HepG2 (cell line): ENCODE results near the gene SLC22A9. TPM values are rescaled to one million over a fixed set of nuclear protein-coding genes. Genes with fewer than 3 reads are reported as not detected.
A peak's percentile ranks its signal among the peaks of the same experiment; 100 is the strongest.

Source experiments
- ATAC-seq: fragments of 200-7000 bp; cut with Tn5 transposase; 3 replicates; pipeline ENCODE4 v1.9.1; 2020; ENCODE audit warnings: mild to moderate bottlenecking, moderate library complexity
- BruUV-seq: library from RNA; stranded (reverse); fragments of 400-500 nt; replicated peaks from 2 replicates; lab custom pipeline; 2021; lab: Mats Ljungman, UMichigan
- CTCF ChIA-PET: fragments of 300-600 bp; formaldehyde crosslinking; extraction: SDS; loops from one replicate; lab custom pipeline; 2021; ENCODE audit warnings: low total read pairs, inconsistent platforms, low intra/inter-chr PET ratio; lab: Yijun Ruan, JAX
- POLR2A ChIA-PET: fragments of 350-600 bp; sonication (Branson Sonifier 250); formaldehyde crosslinking; loops from one replicate; lab custom pipeline; 2020; ENCODE audit warnings: antibody characterized with exemption, inconsistent platforms; lab: Yijun Ruan, JAX
- DNase-seq: peaks from one replicate; pipeline ENCODE4 v3.0.0-alpha.2; 2015; ENCODE audit warnings: low spot score
- FAIRE-seq: peaks from 3 replicates; lab custom pipeline; 2011; peaks lifted over from hg19 to GRCh38; lab: Jason Lieb, UNC
- H2AFZ ChIP-seq: one replicate; pipeline ENCODE4 v1.6.1; 2011; ENCODE audit warnings: low read length, inconsistent platforms
- H3K27ac ChIP-seq: fragments of 300-600 bp; 3 replicates; pipeline ENCODE4 v1.8.0; 2011; ENCODE audit warnings: mixed run types, mild to moderate bottlenecking, mixed read lengths, low read length, inconsistent platforms; ENCODE audit not compliant: insufficient read depth; ENCODE audit errors: extremely low read length
- H3K27me3 ChIP-seq, 2 experiments: fragments of 200-600 bp in 1 of 2; 2 replicates in 1 of 2; 3 replicates in 1 of 2; pipeline versions ENCODE4 v1.6.0 to v1.8.0; 2011; ENCODE audit warnings: low read length in 2 of 2, mild to moderate bottlenecking in 2 of 2, moderate library complexity in 2 of 2, inconsistent platforms in 1 of 2; ENCODE audit not compliant: insufficient read depth in 2 of 2, control insufficient read depth in 1 of 2
- H3K36me3 ChIP-seq, 2 experiments: fragments of 200-600 bp in 1 of 2; replicated peaks in 1 of 2; 2 replicates in 1 of 2; 3 replicates in 1 of 2; pipeline versions ENCODE4 v1.5.1 to v1.8.0; 2011; ENCODE audit warnings: low read length in 2 of 2, inconsistent platforms in 1 of 2; ENCODE audit not compliant: insufficient read depth in 2 of 2, control insufficient read depth in 1 of 2
- H3K4me1 ChIP-seq: 2 replicates; pipeline ENCODE4 v1.5.1; 2012; ENCODE audit warnings: low read length, inconsistent platforms; ENCODE audit not compliant: insufficient read depth
- H3K4me2 ChIP-seq: 2 replicates; pipeline ENCODE4 v1.6.0; 2011; ENCODE audit warnings: low read depth, low read length, inconsistent platforms
- H3K4me3 ChIP-seq, 3 experiments: fragments of 200-600 bp in 1 of 3; sonication (generic), shearing (Covaris generic) in 1 of 3; replicated peaks in 1 of 3; 2 replicates each; pipeline ENCODE4 v1.5.1; 2011 to 2016; ENCODE audit warnings: low read length in 3 of 3, inconsistent platforms in 2 of 3, low read depth in 2 of 3, mild to moderate bottlenecking in 2 of 3, control low read depth in 1 of 3, mixed read lengths in 1 of 3; ENCODE audit not compliant: insufficient read depth in 1 of 3
- H3K79me2 ChIP-seq: one replicate; pipeline ENCODE4 v1.6.1; 2011; ENCODE audit warnings: low read length, inconsistent platforms; ENCODE audit not compliant: insufficient read depth
- H3K9ac ChIP-seq: 2 replicates; pipeline ENCODE4 v1.6.0; 2011; ENCODE audit warnings: mild to moderate bottlenecking, low read depth, low read length, inconsistent platforms; ENCODE audit not compliant: insufficient read depth
- H3K9me3 ChIP-seq: 2 replicates; pipeline ENCODE4 v1.5.1; 2012; ENCODE audit warnings: mild to moderate bottlenecking, low read length
- H4K20me1 ChIP-seq: 2 replicates; pipeline ENCODE4 v1.6.0; 2011; ENCODE audit warnings: inconsistent platforms, mild to moderate bottlenecking, low read length, moderate library complexity; ENCODE audit not compliant: insufficient read depth
- ATF7 ChIP-seq, 2 experiments: fragments of 450-650 bp in 1 of 2; sonication (generic) in 1 of 2; formaldehyde crosslinking in 1 of 2; IDR thresholded peaks; 2 replicates each; pipeline versions ENCODE4 v1.4.0 to v1.6.1; 2016 to 2020; ENCODE audit warnings: antibody characterized with exemption in 1 of 2, mild to moderate bottlenecking in 1 of 2, missing genetic modification reagents in 1 of 2
- EP300 ChIP-seq, 3 experiments: sonication (generic) in 1 of 3; formaldehyde crosslinking in 1 of 3; IDR thresholded peaks; 2 replicates each; pipeline versions ENCODE4 v1.5.1 to v1.6.1; 2011 to 2020; ENCODE audit warnings: low read depth in 2 of 3, low read length in 2 of 3, borderline replicate concordance in 1 of 3, improper control_type of control experiment in 1 of 3, mild to moderate bottlenecking in 1 of 3, missing genetic modification reagents in 1 of 3, moderate library complexity in 1 of 3
- GABPA ChIP-seq, 2 experiments: IDR thresholded peaks; 2 replicates each; pipeline ENCODE4 v1.6.1; 2011 to 2016; ENCODE audit warnings: low read depth in 2 of 2, low read length in 1 of 2, missing biosample characterization in 1 of 2, missing genetic modification characterization in 1 of 2
- IRF2 ChIP-seq: IDR thresholded peaks from 2 replicates; pipeline ENCODE4 v1.6.1; 2018; ENCODE audit warnings: missing genetic modification reagents, missing compliant biosample characterization
- JARID2 ChIP-seq: sonication (generic); formaldehyde crosslinking; IDR thresholded peaks from 2 replicates; pipeline ENCODE4 v1.8.1; 2023; ENCODE audit warnings: missing genetic modification reagents, inconsistent platforms; ENCODE audit not compliant: insufficient replicate concordance
- NR0B2 ChIP-seq: sonication (generic); formaldehyde crosslinking; IDR thresholded peaks from 2 replicates; pipeline ENCODE4 v1.4.0; 2020; ENCODE audit warnings: mild to moderate bottlenecking, missing genetic modification reagents
- PRDM10 ChIP-seq: sonication (generic); formaldehyde crosslinking; IDR thresholded peaks from 2 replicates; pipeline ENCODE4 v1.4.0; 2020; ENCODE audit warnings: low read depth, missing genetic modification reagents
- SIN3A ChIP-seq: IDR thresholded peaks from 2 replicates; pipeline ENCODE4 v1.6.1; 2011; ENCODE audit warnings: low read depth, mild to moderate bottlenecking, control low read depth, low read length, borderline replicate concordance
- TRIM22 ChIP-seq: fragments of 450-650 bp; IDR thresholded peaks from 2 replicates; pipeline ENCODE4 v1.6.1; 2017
- ZFX ChIP-seq: sonication (generic); formaldehyde crosslinking; IDR thresholded peaks from 2 replicates; pipeline ENCODE4 v1.4.0; 2020; ENCODE audit warnings: mild to moderate bottlenecking, low read depth, missing genetic modification reagents, moderate library complexity
- ZMYM2 ChIP-seq: sonication (generic); formaldehyde crosslinking; IDR thresholded peaks from 2 replicates; pipeline ENCODE4 v1.8.0; 2022; ENCODE audit warnings: mild to moderate bottlenecking, missing genetic modification reagents
- ZNF276 ChIP-seq: sonication (generic); formaldehyde crosslinking; IDR thresholded peaks from 2 replicates; pipeline ENCODE4 v1.4.0; 2020; ENCODE audit warnings: mild to moderate bottlenecking, low read depth, missing genetic modification reagents
- ZNF614 ChIP-seq: IDR thresholded peaks from 2 replicates; pipeline ENCODE4 v1.6.1; 2018; ENCODE audit warnings: missing biosample characterization, missing genetic modification reagents, inconsistent platforms, borderline replicate concordance
- ZNF672 ChIP-seq: sonication (generic); formaldehyde crosslinking; IDR thresholded peaks from 2 replicates; pipeline ENCODE4 v1.8.1; 2022; ENCODE audit warnings: missing genetic modification reagents
- ZNF782 ChIP-seq: sonication (generic); formaldehyde crosslinking; IDR thresholded peaks from 2 replicates; pipeline ENCODE4 v1.4.0; 2020; ENCODE audit warnings: missing genetic modification reagents, mild to moderate bottlenecking, borderline replicate concordance
- WGBS: methylation state at CpG from one replicate; pipeline ENCODE4 v1.1.6; 2017; ENCODE audit warnings: low lambda C conversion rate; 5-methylcytosine and 5-hydroxymethylcytosine counted together
- in situ Hi-C: cut with HindIII; loops from 2 replicates; pipeline ENCODE4 v1.10.0; 2017; ENCODE audit warnings: low pct_unique_long_range_greater_than_20kb; ENCODE audit not compliant: extremely low pct_ligation_motif_present
- intact Hi-C: fragments of 100-400 bp; cut with micrococcal nuclease; formaldehyde crosslinking; loops from one replicate; pipeline ENCODE4 v1.10.0; 2022; ENCODE audit not compliant: unreplicated experiment
- polyA plus RNA-seq, 8 experiments: library from polyadenylated mRNA; depleted of rRNA in 3 of 8; stranded (reverse) in 7 of 8; unstranded in 1 of 8; fragments of >200 nt; fragmentation: Illumina TruSeq in 4 of 8; extraction: Trizol in 4 of 8; gene quantifications; 2 replicates each; pipeline versions ENCODE4 v1.2.1 to v1.2.3, GENCODE V29; 2011 to 2016; ENCODE audit warnings: low read depth in 4 of 8, missing spikeins in 1 of 8, mixed read lengths in 1 of 8; ENCODE audit not compliant: insufficient read depth in 1 of 8
- total RNA-seq, 5 experiments: library from RNA; depleted of rRNA; stranded (reverse); fragments of >200 nt; fragmentation: Illumina TruSeq; extraction: Trizol; gene quantifications; 2 replicates each; pipeline ENCODE4 v1.2.3, GENCODE V29; 2016; ENCODE audit warnings: low read depth in 1 of 5

Gene SLC22A9
- total and polyA plus RNA-seq, 2 of the 13 experiments (the other 11 are each of a cell fraction or from before 2014, with no cell fraction given) = 4.0 to 11.7 TPM

GRCh38 chr11:63427971-63428508, 58.5 kb downstream of the SLC22A9 start:
- Histone ChIP-seq H2AFZ (no peak overlapping the region), H3K4me3 (no peak overlapping the region), H3K79me2 (no peaks in the 10 kb centered on the region), H4K20me1 (no peaks in the 10 kb centered on the region), H3K9me3 (no peaks in the 10 kb centered on the region), H3K4me1 (peaks cover 10% of the 10 kb centered on the region; the same call in 1 of the 2 replicates), H3K27ac (no peak overlapping the region), H3K27me3 (no peaks in the 10 kb centered on the region), H3K9ac (no peak overlapping the region), H3K36me3 (no peaks in the 10 kb centered on the region), H3K4me2 (no peak overlapping the region)
- POLR2A ChIA-PET = no interaction called here
- CTCF ChIA-PET = no interaction called here
- peak; percentile 13 for DNase-seq
- WGBS = 17% methylated on average over 2 of the region's 2 CpGs
- intact Hi-C loops (no loop called here), in situ Hi-C loops (no loop called here)
- peak; percentile 67 for ATAC-seq
- no peak for FAIRE-seq
- BruUV-seq = no TSS peak
- TF ChIP-seq JARID2 (CRISPR knock-in tag) = no peak
- no peak for TF ChIP-seq IRF2 (CRISPR knock-in tag)
- no peak for TF ChIP-seq ZNF672
- TF ChIP-seq ZFX (CRISPR knock-in tag) = 0 out of 2 replicates have a peak, but pooled peaks have one; percentile 41
- no peak for TF ChIP-seq ZMYM2 (CRISPR knock-in tag)
- TF ChIP-seq PRDM10 (CRISPR knock-in tag) = no peak
- no peak for TF ChIP-seq EP300 (IDR thresholded peaks at IDR 0.05; ENCODE audit: low read depth in 2 of 2, low read length in 2 of 2)
- 0 out of 2 replicates have a peak, but pooled peaks have one; percentile 25 for TF ChIP-seq EP300 (CRISPR knock-in tag; IDR thresholded peaks at IDR 0.05; ENCODE audit: borderline replicate concordance)
- TF ChIP-seq ZNF276 (CRISPR knock-in tag) = 0 out of 2 replicates have a peak, but pooled peaks have one; percentile 38
- no peak for TF ChIP-seq GABPA (IDR thresholded peaks at IDR 0.05; ENCODE audit: low read depth, low read length)
- TF ChIP-seq GABPA (CRISPR knock-in tag; IDR thresholded peaks at IDR 0.05; ENCODE audit: low read depth) = no peak
- no peak for TF ChIP-seq SIN3A
- no peak for TF ChIP-seq NR0B2 (CRISPR knock-in tag)
- TF ChIP-seq ZNF614 (CRISPR knock-in tag) = no peak
- TF ChIP-seq ATF7 (IDR thresholded peaks at IDR 0.05) = no peak
- TF ChIP-seq ATF7 (CRISPR knock-in tag; IDR thresholded peaks at IDR 0.05) = 0 out of 2 replicates have a peak, but pooled peaks have one; percentile 40
- 0 out of 2 replicates have a peak, but pooled peaks have one; percentile 28 for TF ChIP-seq ZNF782 (CRISPR knock-in tag)
- no peak for TF ChIP-seq TRIM22
